HUES64 (cell line): ENCODE data around the gene PLPP7.
A peak's percentile ranks its signal among the peaks of the same experiment; 100 is the strongest.

Source experiments
- H3K27ac ChIP-seq: 2 replicates; pipeline ENCODE4 v1.7.0; 2013; ENCODE audit warnings: low read depth, low read length, inconsistent platforms
- H3K27me3 ChIP-seq: 2 replicates; pipeline ENCODE4 v1.6.1; 2013; ENCODE audit warnings: mild to moderate bottlenecking, low read length; ENCODE audit not compliant: insufficient read depth
- H3K36me3 ChIP-seq: 2 replicates; pipeline ENCODE4 v1.6.1; 2013; ENCODE audit warnings: mild to moderate bottlenecking, low read length; ENCODE audit not compliant: insufficient read depth
- H3K4me1 ChIP-seq: 2 replicates; pipeline ENCODE4 v1.6.1; 2013; ENCODE audit warnings: mild to moderate bottlenecking, low read length, moderate library complexity; ENCODE audit not compliant: insufficient read depth
- H3K4me3 ChIP-seq: 2 replicates; pipeline ENCODE4 v1.5.1; 2013; ENCODE audit warnings: mild to moderate bottlenecking, low read length, moderate library complexity
- H3K9ac ChIP-seq: 2 replicates; pipeline ENCODE4 v1.6.1; 2013; ENCODE audit warnings: mild to moderate bottlenecking, low read depth, low read length
- H3K9me3 ChIP-seq: 2 replicates; pipeline ENCODE4 v1.6.1; 2013; ENCODE audit warnings: low read depth, low read length; ENCODE audit not compliant: insufficient read depth
- WGBS: fragments of 150-250, 120-280 bp; methylation state at CpG from one replicate; pipeline ENCODE4 v1.1.7; 2013; ENCODE audit warnings: missing lambda C conversion rate; 5-methylcytosine and 5-hydroxymethylcytosine counted together

Gene PLPP7

DNA sequence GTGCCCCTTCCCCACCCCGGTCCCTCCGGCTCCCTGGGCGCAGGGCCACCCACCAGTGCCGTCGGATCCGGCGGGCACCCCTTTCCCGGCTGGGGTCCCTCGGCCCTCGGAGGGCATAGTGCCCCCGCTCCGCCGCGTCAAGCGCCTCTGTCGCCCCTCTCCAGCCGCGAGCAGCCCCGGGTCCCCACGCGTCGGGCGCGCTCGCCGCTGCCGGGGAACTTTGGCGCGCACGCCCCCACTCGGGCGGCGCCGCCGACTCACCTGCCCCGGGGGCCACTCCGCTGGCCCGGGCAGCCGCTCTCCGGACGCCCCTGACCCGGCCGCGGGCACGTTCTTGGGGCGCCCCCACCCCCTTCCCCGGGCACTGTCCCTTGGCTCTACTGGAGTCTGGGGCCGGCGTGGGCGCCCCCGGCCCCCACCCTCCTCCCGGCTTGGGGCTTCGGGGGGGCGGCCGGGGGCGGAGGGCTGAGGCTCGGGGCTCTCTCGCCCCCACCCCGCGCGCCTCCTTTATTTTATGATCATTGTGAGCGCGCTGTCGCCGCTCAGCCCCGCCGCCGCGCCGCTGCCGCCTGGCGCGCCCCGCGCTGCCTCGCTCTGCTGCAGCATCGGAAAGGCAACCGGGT is 12.1 kb upstream of the PLPP7 start:
- no peak overlapping the region for H3K9ac ChIP-seq
- H3K9me3 ChIP-seq, result no peaks in the 10 kb centered on the region
- under 1% methylated on average over 78 of the region's 78 CpGs for WGBS
- H3K4me1 ChIP-seq, result peaks cover 13% of the 10 kb centered on the region
- peak overlapping the region; percentile 56 for H3K4me3 ChIP-seq
- H3K27me3 ChIP-seq, result peaks cover 38% of the 10 kb centered on the region
- H3K36me3 ChIP-seq, result no peaks in the 10 kb centered on the region
- H3K27ac ChIP-seq, result no peak overlapping the region

DNA sequence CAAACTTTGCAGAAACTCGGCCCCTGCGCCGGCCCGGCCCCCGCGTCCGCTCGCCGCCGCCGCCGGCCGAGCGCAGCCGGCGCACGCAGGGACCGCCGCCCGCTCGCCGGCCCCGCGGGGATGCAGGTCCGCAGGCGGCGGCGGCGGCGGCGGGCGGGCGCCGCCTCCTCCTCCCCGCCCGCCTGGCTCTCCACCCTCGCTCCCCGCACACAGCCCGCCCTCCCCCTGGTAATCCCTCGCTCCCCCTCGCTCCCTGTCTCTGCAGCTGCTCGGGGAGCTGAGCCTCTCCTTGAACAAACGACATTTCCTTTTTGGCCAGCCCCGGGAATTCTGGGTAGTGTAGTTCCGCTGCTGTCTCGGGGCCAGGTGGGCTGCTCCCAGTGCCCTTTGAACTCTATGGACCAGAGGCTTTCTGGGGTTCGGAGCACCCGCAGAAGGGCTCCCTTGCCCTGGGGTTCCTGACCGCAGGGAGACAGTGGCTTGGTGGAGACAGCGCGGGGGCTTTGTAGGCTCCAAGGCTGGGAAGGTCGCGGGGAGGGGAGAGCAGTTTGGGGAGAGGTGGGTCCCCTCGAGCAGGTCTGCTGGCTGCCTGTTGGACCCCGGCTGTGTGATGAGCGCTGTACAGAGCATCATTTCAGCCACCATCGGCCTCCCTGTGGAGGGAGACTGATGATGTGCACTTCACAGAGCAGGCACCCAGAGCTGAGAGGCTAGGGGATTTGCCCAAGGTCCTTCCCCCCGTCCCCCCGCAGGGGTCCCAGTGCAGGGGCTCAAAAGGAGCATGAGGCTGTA is 11.4 kb upstream of the PLPP7 start:
- no peak overlapping the region for H3K9ac ChIP-seq
- peak overlapping the region; percentile 56 for H3K4me3 ChIP-seq
- peaks cover 13% of the 10 kb centered on the region for H3K4me1 ChIP-seq
- H3K27ac ChIP-seq, result no peak overlapping the region
- WGBS, result 14% methylated on average over 59 of the region's 59 CpGs
- H3K9me3 ChIP-seq, result no peaks in the 10 kb centered on the region
- H3K36me3 ChIP-seq, result no peaks in the 10 kb centered on the region
- H3K27me3 ChIP-seq, result peaks cover 42% of the 10 kb centered on the region

DNA sequence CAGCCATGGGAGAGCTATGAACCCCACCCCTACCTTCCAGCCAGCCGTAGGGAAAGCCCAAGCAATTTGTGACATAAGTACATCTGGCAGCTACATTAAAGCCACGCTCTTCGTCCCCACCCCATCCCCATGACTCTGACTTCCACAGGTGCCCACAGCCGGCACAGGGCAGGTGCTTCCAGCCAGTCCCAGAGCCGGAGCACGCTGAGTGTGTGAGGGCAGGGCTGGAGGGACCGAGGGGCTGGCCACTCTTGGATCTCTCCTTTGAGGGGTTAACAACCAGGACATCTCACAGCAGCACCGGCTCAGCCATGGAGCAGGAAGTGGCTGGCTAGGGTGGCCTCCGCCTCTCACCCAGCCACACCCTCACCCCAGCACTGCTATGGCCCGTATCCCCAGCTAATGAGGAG is 10.8 kb upstream of the PLPP7 start:
- Histone ChIP-seq H3K27me3 (peaks cover 47% of the 10 kb centered on the region), H3K27ac (no peak overlapping the region), H3K4me3 (no peak overlapping the region), H3K9me3 (no peaks in the 10 kb centered on the region), H3K36me3 (no peaks in the 10 kb centered on the region), H3K4me1 (peaks cover 13% of the 10 kb centered on the region), H3K9ac (no peak overlapping the region)
- 81% methylated on average over 10 of the region's 10 CpGs for WGBS

DNA sequence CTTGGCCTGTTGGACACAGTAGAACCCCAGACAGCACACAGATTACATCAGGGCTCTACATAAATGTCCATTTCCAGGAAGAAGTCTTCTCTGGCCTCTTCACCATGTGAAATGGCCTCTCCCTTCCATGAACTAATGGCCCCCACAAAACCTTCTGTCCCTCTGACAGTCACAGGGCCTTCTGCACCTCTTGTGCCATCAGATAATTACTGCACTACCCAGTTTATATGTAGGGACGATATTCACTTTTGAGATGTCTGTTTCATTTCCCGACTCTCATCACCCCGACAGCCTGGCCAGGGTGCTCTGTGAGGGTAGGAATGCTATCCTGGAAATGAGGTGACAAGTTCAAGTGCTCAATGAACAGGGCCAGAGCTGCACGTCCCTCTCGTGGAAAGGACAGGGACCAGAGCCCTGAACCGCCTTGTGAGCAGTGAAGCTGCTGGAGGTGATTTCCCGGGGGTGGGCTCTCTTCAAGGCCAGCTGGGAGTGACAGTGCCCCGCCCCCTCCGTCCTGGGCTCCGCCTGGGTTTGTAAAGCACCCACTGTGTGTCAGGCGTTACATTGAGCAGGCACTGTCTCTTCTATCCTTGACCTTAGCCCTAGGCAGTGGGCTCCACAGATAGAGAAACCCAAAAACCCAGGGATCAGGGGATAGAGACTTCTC is 10.2 kb upstream of the PLPP7 start:
- H3K4me1 ChIP-seq, result peaks cover 10% of the 10 kb centered on the region
- no peak overlapping the region for H3K27ac ChIP-seq
- H3K9me3 ChIP-seq, result no peaks in the 10 kb centered on the region
- H3K9ac ChIP-seq, result no peak overlapping the region
- H3K36me3 ChIP-seq, result no peaks in the 10 kb centered on the region
- peaks cover 52% of the 10 kb centered on the region for H3K27me3 ChIP-seq
- no peak overlapping the region for H3K4me3 ChIP-seq
- WGBS, result 79% methylated on average over 11 of the region's 11 CpGs

DNA sequence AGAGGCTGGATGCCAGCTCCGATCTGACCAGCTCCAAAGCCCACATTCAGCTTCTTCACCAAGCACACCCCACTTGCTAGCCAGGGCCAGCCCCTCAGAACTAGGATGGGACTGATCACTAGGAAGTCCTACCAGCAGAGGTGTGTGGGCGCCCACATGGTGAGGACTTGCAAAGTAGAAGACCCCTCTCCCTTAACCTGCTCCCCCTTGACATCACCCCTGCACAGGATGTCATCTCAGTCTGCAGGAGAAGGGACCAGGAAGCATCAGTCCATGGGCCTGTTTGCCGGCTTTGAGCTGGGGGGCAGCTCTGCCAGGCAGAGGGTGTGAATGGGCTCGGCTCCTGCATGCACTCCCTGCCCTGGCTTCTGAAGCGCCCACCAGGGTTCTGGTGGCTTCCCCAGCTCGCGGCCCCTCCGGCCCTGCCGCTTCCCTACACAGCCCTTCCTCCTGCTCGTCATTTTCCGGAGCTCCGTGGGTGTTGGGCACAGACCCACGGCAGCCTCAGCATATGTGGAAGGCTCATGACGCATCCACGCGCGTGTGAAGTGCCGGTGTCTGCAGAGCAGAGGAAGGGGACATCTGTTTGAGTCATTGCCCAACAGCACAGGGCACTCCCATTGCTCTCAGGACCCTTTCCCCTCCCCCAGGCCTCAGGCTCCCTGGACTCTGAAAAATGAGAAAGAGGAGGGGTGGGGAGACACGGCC is 9.5 kb upstream of the PLPP7 start:
- 84% methylated on average over 19 of the region's 19 CpGs for WGBS
- no peaks in the 10 kb centered on the region for H3K36me3 ChIP-seq
- H3K9ac ChIP-seq, result no peak overlapping the region
- no peak overlapping the region for H3K27ac ChIP-seq
- no peak overlapping the region for H3K4me3 ChIP-seq
- H3K9me3 ChIP-seq, result no peaks in the 10 kb centered on the region
- H3K27me3 ChIP-seq, result peaks cover 52% of the 10 kb centered on the region
- H3K4me1 ChIP-seq, result peaks cover 7% of the 10 kb centered on the region

DNA sequence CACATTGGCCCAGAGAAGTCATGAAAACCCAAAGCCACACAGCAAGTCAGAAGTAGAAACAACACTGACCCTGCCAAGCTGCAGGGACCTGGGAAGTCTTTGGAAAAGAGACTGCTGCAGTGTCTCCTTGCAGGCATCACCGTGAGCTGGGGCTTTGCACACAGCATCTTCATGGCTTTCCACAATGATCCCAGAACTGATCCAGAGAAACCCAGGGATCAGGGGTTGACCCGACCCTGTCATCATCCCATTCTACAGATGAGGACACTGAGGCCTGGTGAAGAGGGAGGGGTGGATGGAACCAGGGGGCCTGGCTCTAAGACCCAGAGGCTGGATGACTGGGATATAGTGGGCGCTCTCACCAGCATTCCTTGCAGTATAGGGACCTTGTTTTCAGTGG is 8.9 kb upstream of the PLPP7 start:
- Histone ChIP-seq H3K9ac (no peak overlapping the region), H3K27me3 (peaks cover 48% of the 10 kb centered on the region), H3K9me3 (no peaks in the 10 kb centered on the region), H3K27ac (no peak overlapping the region), H3K4me3 (no peak overlapping the region), H3K4me1 (peaks cover 7% of the 10 kb centered on the region), H3K36me3 (no peaks in the 10 kb centered on the region)
- 76% methylated on average over 3 of the region's 3 CpGs for WGBS

DNA sequence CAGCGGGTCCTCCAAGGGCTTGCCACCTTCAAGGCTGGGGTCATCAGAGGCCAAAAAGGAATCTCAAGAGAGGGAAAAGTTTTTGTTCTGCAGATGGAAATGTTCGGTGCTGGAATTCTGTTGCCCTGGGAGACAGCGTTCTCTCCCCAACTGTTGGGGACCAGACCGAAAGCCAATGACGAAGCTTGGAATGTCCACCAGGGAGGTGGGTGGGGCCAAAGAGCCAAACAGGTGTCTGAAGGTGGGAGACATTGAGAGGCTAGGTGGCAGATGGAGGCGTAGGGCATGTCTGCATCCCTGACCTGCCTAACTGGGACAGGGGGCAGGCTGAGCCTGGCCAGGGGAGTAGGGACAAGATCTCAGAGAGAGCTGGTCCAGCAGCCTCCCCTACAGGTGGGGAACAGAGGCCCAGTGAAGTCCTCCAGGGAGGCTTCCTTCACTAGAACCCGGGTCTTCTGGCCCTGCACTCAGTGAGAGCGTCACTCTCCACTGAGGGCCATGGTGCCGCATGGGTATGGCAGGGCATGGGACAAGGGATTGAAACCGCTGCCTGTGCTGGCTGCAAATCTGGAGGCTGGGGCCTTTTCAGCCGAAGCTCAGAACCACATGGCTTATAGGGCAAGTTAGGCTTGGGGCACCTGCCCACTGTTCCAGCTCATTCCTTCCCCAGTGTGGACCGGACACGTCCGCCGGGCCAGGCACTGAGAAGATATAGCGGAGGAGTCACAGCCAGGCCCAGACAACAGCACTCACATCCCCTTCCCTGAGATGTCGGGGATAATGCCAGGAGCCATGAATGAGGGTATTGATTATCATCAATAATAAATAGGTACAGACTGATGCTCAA is 8.2 kb upstream of the PLPP7 start:
- H3K36me3 ChIP-seq, result no peaks in the 10 kb centered on the region
- H3K27me3 ChIP-seq, result peaks cover 41% of the 10 kb centered on the region
- H3K4me3 ChIP-seq, result no peak overlapping the region
- H3K9ac ChIP-seq, result no peak overlapping the region
- no peaks in the 10 kb centered on the region for H3K9me3 ChIP-seq
- whole genome bisulfite sequencing, result 86% methylated on average over 16 of the region's 17 CpGs
- no peak overlapping the region for H3K27ac ChIP-seq
- peaks cover 3% of the 10 kb centered on the region; the same call in 1 of the 2 replicates for H3K4me1 ChIP-seq

DNA sequence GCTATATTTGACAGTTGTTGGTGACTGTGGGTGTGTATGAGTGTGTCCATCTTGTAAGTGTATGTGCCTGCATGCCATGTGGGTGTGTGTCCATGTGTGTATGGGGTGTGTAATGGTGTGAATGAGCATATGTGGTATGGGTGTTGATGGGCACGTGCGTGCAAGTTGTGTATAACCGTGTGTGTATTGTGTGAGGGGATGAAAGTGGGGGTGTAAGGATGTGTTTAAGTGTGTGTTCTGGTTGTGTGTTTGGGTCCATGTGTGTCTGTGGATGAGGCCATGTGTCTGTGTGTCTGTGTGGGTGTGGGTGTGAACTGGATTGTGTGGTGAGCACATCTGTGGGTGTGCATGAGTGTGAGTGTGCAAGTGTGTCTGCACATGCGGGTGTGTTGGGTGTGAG is 7.3 kb upstream of the PLPP7 start:
- Histone ChIP-seq H3K4me1 (peaks cover 3% of the 10 kb centered on the region; the same call in 1 of the 2 replicates), H3K27me3 (peaks cover 33% of the 10 kb centered on the region), H3K4me3 (0 out of 2 replicates have a peak overlapping the region, but pooled peaks have one; percentile 44), H3K36me3 (no peaks in the 10 kb centered on the region), H3K27ac (no peak overlapping the region), H3K9me3 (no peaks in the 10 kb centered on the region), H3K9ac (no peak overlapping the region)
- 87% methylated on average over 4 of the region's 4 CpGs for WGBS

DNA sequence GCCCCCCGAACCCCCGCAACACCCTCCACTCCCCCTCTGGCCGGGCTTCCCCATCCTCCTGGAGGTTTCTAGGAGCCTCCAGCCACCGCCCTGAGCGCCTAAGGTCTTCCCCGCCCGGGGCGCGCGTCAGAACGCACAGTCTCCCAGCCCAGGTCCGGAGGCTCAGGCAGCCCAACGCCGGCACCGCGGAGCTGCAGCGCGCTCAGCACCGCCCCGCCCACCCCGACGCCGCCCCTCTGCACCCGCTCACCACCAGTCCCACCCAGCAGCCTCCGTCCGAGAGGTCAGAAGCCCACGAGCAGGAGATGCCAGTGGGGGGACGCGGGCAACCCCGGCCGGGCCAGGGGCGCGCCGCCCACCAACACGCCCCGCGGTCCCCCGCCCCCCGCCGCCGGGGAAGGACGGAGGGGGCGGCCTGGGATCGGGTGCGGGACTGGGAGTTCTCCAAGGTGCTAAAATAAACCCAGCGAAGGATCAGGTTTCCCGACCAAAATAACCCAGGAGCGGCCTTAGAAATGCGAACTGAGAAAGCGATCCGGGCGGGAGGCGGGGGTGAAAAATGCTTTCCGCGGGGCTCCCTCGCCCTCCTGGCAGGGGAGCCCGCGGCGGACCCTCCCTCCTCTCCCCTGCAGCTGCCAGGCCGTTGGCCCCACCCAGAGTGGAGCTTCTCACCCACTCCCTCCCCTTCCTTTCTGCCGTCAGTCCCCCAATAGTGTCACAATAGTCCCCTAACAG is 6.7 kb upstream of the PLPP7 start:
- 2% methylated on average over 60 of the region's 61 CpGs for WGBS
- Histone ChIP-seq H3K27ac (no peak overlapping the region), H3K4me3 (peak overlapping the region; percentile 44), H3K36me3 (no peaks in the 10 kb centered on the region), H3K9me3 (no peaks in the 10 kb centered on the region), H3K9ac (no peak overlapping the region), H3K27me3 (peaks cover 31% of the 10 kb centered on the region), H3K4me1 (peaks cover 3% of the 10 kb centered on the region; the same call in 1 of the 2 replicates)

DNA sequence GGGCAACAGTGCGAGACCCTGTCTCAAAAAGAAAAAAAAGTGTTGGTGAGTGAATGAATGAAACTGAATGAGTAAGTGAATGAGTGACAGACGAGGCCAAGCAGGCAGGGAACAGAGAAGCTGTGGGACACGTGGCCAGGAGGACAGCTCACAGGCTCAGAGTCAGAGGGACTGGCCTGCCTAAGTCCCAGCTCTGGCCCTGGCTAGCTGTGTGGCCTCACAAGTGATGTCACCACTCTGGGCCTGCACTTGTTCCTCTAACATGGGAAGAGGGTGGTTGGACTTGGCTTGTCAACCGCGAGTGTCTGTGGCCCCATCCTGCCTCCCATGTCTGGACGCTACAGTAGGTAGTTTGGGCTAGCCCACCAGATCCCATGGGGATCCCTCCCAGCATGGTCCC is 4.7 kb upstream of the PLPP7 start:
- Histone ChIP-seq H3K4me1 (no peaks in the 10 kb centered on the region), H3K9ac (no peak overlapping the region), H3K36me3 (no peaks in the 10 kb centered on the region), H3K27ac (no peak overlapping the region), H3K9me3 (no peaks in the 10 kb centered on the region), H3K27me3 (peaks cover 31% of the 10 kb centered on the region), H3K4me3 (no peak overlapping the region)
- WGBS, result 90% methylated on average over 6 of the region's 6 CpGs
